ENCODE data around the gene CLSTN3.
A peak's percentile ranks its signal among the peaks of the same experiment; 100 is the strongest.

Gene CLSTN3

DNA sequence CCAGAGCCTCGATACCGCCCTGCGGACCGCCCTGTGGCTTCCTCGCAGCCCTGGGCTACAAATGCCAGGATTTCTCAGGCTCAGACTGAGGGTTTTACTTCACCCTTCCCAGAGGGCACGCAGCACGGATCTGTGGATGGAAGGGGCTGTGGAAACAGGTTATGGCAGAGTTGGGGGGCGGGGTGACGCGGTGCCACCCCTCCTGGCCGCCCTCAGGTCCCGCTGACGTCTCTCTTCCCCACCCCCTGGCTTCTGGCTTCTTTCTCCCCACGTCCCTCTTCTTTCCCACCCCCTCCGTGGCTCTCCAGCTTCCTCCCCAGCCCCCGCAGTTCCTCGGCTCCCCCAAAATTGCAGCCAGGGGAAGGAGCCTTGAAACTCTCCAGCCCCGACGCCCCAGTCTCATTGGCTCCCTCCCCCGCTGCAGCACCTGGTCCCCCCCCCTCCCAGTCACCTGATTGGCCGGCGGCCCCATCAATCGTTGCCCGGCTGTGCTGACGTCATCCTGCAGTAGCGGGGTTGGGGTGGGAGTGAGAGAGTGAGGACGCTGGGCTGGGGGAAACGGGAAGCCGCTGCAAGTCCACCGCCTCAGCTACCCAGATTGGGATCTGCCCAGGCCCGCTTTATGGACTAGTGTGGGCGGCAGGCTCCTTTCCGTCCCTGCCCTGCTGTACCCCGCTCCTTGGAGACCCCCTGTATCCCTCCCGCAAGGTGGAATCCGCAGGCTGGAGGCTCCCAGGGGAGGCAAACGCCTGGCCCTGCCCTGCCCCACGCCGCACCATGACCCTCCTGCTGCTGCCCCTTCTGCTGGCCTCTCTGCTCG lies at the start of gene CLSTN3:
Gene CLSTN3, plus strand, starts transcription at position 500 of the 820 bp plus-strand sequence. Its CDS starts 278 bp downstream, at position 778.
- peak; percentile 83 to 84 for DNase-seq

DNA sequence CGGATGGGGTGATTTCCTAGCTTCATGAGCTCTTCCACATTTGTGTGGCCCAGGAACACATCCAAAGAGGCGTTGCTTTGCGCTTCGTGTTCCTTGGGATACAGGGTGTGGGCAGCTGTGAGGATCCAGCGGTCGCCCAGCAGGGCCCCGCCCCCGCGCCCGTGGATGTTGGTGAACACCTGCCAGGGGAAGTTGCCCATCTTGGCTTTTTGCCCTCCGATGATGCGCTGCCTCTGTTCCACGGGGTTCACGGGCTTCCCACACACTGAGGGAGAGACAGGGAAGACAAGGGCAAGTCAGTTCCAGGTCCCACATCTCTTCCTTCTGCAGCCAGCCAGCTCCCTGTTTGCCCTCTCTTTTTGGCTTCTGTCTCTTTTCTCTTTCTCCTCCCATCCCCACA lies 49.1 kb upstream of the CLSTN3 start:
- DNase-seq = no peak

DNA sequence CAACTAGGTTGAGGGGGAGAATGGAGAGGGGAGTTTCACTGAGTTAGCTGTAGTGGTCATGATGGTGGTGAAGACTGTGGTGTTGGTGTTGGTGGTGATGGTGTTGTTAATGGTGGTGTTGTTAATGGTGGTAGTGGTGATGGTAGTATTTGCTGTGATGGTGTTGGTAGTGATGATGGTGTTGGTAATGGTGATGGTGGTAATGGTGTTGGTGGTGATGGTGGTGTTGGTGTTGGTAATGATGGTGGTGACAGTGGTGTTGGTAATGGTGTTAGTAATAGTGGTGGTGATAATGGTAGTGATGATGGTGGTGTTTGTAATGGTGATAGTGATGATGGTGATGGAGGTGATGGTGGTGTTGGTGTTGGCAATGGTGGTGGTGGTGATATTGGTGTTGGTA lies 47.0 kb upstream of the CLSTN3 start:
- DNase-seq = no peak

DNA sequence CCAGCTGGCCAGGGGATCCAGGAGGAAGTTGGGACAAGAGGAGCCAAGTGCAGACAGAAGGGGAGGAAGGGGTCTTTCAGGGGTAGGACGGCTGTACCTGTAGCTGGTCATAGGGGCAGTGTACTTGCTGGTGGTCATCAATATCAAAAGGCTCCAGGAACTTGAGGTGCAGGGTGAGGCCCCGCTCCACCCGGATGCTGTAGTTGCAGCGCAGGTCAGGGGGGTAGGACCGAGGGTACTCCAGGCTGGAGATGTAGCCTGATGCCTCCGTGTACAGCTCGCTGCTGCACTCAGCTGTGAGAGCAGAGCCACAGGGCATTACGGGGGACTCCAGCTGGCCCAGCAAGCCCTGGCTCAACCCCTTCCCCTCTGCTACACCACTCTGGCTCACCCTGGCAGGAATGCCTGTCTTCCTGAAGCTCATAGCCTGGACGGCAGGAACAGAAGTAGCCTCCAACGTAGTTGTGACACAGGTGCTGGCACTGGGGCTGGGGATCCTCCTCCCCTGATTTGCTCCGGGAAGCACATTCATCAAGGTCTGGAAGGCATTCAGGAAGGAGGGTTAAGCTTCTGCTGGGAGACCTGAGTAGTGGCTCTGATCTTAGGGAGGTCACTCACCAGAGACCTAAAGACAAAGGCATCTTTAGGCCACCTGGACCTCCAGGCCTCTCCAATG lies 40.8 kb upstream of the CLSTN3 start:
- DNase-seq = no peak

DNA sequence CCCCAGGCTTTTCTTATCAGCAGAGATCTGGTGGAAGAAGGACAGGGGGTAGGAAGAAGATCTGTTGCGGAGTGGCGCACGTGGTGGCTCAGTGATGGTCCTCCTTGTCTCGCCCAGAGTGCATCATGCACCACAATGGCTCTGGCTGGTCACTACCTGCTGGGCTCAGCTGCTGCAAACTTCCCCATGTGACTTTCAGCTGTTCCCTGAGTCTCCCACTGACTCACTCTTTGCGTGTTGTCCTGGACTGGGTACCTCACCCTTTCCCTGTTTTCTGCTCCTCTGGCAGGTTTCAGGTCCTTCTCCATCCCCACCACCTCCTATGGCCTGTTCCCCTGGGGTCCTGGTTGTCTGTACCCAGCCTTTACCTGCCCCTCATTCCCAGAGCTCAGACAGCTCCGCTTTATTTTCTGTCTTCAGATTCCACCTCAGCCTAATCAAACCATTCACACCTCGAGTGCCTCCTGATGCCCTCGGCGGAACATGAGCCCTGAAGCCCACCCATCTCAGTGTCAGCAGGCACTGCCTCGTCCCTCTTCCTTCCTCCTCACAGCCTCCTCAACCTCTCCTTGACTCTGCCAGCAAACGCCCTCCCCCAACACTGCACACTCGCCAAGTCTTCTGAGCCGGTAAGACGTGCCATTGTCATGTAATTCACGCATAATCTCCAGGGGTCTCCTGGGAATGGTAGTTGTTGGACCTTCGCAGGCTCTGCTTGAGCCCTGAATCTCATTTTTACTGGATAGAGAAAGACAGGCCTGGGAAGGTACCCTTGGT lies 39.8 kb upstream of the CLSTN3 start:
- no peak for DNase-seq

DNA sequence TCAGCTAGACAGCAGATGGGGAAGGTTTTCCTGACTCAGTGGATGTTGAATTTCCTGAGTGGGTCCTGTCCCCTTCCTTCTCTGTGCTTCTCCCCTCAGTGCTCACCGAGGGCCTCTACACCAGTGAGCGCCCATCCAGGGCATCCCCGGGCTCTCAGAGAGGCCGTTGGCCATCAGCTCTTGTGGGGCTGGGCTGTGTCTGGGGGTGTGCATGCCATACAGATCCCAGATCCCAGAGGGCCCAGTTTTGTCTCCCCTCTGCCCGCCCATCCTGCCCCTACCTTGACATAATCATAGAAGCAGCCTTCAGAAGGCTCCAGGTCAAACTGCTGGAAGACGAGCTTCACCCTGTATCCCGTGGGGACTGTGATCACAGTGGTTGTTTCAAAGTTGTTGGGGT lies 39.0 kb upstream of the CLSTN3 start:
- no peak for DNase-seq

DNA sequence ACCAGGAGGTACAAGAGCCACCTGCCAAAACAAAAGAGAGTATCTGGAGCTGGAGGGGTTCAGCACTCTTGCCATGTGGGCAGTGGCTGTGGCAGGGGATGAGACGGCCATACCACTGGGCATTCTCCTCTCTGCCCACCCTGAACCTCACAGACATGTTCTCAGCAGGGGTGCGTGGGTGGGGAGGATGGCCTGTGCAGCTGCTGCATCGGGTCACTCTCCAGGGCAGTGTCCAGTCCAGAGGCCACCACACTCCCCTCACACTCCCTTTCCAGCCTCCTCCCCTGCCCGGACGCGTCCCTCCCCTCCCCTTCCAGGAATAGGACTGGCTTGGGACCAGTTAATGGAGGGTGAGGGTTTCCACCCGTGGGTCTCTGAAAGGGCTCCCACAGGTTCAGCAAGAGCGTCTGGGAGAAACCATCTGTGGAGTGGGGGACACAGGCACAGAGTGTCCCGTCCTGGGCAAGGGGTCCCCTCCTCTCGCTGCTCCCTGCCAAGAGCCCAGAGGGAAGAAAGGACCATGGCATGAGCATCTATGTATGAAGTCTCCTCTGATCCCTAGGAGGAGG lies 38.4 kb upstream of the CLSTN3 start:
- DNase-seq = no peak

DNA sequence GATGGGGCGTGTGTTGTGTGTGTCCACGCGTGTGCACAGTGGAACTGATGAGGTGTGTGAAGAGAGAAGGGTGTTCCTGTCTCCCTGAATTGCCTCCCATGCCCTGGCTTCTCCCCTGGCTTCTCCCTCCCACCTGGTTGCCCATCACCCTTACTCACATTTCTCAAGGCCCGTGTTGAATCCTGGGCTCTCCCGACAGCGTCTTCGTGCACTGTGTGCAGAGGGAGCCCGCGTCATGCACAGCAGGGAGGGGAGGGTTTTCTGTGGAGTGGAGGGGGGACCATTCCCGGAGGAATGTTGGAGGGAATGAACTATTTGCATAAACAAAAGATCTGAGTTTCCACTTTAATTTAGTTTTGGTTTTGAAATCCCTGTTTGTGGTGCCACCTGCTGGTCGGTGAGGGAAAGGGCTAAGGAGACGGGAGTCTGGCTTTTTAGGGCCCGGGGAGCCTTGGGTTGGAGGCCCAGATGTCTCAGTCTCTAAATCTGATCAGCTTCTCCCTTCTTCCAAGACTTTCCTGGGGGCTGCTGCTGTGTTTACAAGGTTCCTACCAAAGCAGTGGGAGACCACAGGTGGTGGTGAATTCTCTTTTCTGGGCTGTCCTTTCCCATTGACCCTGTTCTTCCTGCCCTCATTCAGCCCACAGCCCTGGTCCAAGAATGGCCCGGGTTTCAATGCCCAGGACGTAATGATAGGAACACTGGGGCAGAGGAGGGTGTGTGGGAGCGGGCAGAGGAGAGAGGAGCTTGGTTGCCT lies 37.8 kb upstream of the CLSTN3 start, which contains the start of gene C1R:
Gene C1R, minus strand, starts transcription at position 217 of the 757 bp plus-strand sequence. Its CDS starts 57 bp downstream, at position 160.
- peak; percentile 57 to 63 for DNase-seq

DNA sequence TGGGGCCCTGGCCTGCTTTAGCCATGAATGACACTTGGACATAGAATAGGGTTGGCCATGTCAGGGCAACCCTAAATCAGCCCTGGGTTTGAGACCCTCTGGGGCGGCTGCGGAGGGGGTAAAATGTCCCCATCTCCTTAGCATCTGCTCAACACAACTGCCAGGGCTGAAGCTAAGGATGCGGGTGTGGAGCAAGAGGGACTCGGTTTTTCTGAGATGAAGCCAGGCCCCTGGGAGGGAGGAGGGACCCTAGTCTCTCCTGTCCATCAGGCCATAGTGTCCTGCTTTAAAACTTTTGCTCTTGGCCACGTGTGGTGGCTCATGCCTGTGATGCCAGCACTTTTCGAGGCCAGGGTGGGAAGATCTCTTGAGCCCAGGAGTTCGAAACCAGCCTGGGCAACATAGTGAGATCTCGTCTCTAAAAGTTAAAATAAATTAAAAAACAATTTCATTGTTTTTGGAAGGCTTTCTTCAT lies 37.1 kb upstream of the CLSTN3 start:
- DNase-seq = no peak

DNA sequence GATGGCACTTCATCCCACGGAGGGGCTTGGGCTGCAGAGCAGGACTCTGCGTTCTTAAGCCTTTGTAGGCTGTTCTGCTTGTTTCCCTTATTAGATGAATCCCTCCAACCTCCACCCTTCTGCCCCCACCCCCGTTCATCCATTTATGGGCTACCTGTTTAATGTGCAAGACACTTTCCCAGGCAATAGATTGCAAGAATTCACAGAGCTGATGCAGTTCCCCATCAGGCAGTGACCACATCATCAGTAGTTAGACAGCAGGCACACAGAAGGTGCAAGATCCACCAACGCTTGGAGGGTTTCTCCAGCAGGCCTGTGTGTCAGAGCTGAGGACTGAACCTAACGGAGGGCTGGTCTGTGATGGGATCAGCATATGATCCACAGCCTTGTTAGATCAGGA lies 36.7 kb upstream of the CLSTN3 start:
- DNase-seq = no peak

DNA sequence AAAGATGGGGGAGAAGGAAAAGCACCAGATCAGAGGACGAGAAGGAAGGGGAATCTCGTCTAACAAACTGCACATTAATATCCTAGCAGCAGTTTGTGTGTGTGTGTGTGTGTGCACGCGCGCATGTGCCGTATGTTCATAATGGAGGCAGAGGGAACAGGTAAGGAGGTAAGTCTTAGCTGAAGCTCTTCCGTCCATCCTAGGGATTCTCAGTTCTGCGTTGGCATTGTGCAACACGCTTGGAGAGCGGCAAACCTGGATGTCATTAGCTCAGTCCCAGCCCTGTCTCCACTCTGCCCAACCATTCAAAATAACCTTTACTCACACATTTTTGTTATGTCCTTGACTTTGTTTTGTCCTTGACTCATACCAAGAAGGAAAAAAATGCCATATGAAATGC lies 36.3 kb upstream of the CLSTN3 start:
- DNase-seq = no peak

DNA sequence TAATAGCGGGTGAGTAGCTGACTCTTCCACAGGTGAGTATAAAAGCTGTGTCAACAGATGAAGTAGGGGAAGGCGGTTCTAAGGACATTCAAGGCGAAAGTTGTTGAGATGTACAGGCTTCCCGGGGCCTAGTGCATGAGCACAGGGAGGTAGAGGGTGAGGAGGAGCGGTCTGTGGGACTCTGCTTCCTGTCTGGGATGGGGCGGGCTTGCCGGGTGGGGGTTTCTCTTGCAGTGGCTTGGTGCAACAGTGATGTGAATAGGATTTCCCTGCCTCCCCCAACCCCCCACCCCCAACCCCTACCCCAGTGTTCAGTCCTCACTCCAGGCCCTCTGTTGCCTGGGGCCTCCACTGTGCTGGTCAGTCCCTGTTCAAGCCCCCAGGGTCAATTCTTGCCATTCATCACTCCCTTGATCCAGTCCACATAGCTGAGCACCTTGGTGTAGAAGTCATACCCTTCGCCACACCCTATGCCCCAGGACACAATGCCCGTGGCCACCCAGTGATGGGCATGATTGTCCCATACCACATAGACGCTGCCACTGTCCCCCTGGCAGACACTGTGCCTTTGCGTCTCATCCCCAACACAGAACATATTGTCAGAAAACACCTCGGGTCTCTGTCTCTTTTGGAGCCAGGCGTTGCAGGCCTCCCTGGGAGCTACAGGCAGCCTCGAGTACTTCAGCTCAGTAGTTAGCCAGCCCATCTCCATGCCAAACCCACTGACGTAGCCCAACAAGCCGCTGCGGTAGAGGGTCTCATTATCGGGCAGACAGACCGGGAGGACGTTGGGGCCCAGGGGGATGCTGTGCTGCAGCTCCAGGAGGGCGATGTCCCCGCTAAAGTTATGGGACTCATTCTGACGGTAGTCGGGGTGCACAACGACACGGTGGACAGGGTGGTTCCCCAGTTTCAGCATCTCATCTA lies 33.9 kb upstream of the CLSTN3 start:
- no peak for DNase-seq

DNA sequence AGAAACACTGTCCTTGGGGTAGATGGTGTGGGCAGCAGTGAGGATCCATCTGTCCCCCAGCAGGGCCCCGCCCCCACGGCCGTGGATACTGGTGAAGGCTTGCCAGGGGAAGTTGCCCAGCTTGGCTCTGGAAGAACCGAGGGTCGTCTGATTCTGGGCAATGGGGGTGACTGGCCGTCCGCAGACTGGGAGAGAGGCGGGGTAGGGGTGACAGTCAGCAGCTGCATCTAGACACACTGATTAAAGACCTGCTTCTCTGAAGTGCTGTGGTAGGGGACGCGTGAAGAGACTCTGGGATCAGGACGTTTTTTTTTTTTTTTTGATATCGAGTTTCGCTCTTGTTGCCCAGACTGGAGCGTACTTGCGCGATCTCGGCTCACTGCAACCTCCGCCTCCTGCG lies 33.2 kb upstream of the CLSTN3 start:
- DNase-seq = no peak

DNA sequence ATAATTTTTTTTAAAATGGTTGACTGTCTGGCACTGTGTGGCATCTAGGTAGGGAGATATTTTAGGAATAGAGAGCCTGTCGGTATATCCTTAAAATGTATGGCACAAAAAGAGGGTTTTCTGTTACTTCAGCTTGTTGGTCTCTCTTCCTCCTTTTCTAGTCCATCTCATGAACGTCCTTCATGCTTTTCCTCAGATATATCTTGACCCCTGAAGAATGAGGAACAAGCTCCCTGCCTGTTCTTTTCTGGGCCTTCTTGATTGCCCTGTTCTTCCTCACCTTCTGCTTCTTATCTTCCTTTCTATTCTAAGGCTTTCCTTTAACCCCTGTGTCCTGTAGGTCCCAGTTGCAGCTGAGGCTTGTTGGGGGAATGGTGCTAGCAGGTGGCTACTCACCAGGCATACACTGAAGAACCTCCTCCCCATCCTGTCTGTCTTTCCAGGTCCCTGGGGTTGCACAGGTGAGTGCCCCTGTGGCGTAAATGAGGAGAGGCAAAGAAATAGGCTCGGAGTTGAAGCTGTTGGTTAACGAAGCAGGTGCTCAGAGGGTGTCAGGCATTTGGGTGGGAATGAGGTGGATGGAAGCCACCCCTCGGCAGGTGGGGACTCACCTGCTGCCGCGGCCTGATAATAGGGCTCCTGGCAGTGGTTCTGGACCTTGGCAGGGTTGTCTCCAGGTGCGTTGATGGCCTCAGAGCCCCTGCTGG lies 30.7 kb upstream of the CLSTN3 start:
- no peak for DNase-seq

DNA sequence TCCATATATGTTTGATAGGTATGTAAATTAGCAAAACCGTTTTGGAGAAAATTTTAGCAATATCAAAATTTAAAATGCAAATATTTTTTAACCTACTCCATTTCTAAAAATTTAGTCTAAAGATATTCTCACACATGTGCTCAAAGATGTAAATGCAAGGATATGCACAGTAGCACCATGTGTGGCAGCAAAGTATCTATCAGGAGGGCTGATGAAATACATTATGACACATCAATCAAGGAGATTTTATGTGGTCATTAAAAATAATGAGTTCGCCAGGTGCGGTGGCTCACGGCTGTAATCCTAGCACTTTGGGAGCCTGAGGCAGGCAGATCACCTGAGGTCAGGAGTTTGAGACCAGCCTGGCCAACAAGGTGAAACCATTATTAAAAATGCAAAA lies 29.9 kb upstream of the CLSTN3 start:
- no peak for DNase-seq

DNA sequence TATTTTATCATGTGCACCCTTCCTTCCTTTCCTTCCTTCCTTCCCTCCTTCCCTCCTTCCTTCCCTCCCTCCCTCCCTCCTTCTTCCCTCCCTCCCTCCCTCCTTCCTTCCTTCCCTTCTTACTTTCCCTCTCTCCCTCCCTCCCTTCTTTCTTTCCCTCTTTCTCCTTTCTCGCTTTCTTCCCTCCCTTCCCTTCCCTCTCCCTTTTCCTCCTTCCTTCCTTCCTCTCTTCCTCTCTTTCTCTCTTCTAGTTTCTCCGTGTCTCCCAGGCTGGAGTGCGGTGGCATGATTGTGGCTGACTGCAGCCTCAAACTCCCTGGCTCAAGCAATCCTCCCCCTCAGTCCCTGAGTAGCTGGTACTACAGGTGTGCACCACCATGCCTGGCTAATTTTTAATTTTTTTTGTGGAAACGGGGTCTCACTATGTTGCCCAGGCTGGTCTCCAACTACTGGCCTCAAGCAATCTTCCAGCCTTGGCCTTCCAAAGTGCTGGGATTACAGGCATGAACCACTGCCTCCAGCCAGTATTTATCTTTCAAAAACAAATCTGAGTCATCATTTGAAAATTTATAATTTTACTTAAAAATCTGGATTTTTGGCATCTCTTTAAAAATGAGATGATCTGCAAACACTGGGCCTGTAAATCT lies 29.0 kb upstream of the CLSTN3 start:
- no peak for DNase-seq

DNA sequence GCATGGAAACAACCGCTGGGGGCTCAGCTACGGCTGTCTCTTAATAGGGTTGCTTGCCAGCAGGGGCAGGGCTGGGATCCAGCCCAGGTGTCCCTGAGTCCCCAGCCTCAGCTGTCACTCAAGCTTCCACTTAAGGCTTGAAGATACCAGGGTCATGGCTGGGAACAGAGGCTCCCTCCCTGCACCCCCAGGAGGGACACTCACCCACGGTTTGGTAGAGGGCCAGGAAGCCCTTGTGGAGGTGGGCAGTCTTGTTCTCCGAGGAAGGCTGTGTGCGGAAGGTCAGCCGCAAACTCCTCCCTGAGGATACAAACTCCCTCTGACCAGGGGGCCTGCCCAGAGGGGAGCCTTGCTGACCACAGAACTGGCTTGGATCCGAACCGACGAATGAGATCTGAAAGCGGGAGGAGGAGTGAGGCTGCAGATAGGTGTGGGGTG lies 28.5 kb upstream of the CLSTN3 start:
- no peak for DNase-seq

DNA sequence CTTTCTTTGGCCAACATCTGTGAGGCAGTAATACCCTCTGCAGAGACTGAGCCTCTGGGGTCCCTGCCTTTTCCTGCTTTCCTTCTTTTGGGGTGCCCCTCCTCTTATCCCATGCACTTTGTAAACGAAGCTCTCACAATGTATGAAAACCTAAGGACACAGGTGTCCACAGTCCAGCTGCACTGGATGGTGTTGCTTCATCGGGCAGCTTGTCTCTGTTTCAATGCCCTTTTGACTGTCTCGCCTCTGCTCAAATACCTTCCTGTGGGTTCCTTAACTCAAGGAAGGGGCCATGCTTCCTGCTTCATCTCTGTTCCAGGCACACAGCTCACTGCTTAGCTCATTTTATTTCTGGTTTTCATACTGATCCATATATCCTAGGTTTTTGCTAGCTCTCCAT lies 27.6 kb upstream of the CLSTN3 start:
- no peak for DNase-seq

DNA sequence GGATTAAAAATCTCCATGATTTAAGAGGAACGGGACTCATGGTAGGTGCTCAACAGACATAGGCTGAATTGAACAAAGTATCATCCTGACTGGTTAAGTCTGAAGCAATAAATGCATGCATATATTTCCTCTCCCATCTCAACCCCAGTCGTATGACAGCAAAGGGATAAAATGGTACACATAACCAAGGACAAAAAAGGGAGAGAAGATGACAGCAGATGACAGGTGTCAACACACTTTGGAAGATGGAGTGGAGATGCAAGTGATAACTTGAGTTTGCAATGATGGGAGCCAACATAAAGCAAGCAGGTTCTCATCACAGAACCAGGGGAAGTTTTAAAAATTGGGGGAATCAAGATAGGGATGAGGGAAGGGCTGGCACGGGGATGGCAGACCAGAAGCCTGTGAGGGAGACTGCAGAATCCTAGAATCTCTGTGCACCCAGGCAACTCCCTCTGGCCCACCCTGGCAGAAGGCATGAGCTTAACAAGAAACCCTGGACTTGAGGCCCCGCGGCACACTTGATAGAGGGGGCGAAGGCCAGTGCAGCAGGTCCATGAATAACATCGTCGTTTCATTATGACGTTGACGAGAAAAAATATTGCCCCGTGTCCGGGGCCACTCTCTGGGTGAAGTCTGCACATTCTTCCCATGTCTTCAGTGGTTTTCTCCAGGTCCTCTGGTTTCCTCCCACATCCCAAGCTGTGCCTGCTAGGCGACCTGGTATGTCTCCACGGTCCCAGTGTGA lies 26.2 kb upstream of the CLSTN3 start:
- no peak for DNase-seq

Data from stimulated activated CD4-positive, alpha-beta T cell treated with anti-CD3 and anti-CD28 coated beads, Interleukin-4, amount 100 ng/mL, for 4 hours (primary cell).